HCT116 (cell line): ENCODE data around the gene PTPN21.

ENCODE experiments used
- EZH2 ChIP-seq: fragments of 200-600 bp; sonication (generic); IDR thresholded peaks from 2 replicates; pipeline ENCODE4 v1.6.1; 2017; ENCODE audit warnings: antibody characterized with exemption, mixed run types
- FOSL1 ChIP-seq: IDR thresholded peaks from 2 replicates; pipeline ENCODE4 v1.6.1; 2012; ENCODE audit warnings: low read depth
- POLR2A ChIP-seq: IDR thresholded peaks from 2 replicates; pipeline ENCODE4 v1.7.0; 2011; ENCODE audit warnings: borderline replicate concordance; ENCODE audit not compliant: insufficient read depth, insufficient read length; ENCODE audit errors: extremely low read depth
- POLR2AphosphoS5 ChIP-seq: IDR thresholded peaks from 2 replicates; pipeline ENCODE4 v1.6.1; 2011; ENCODE audit warnings: mild to moderate bottlenecking, low read depth, low read length, moderate library complexity
- RAD21 ChIP-seq: IDR thresholded peaks from 2 replicates; pipeline ENCODE4 v1.6.1; 2012; ENCODE audit warnings: low read depth, mild to moderate bottlenecking
- ZFX ChIP-seq: fragments of 450-650 bp; IDR thresholded peaks from 2 replicates; pipeline ENCODE4 v1.6.1; 2017
- ZNF274 ChIP-seq: fragments of 200-500 bp; sonication (Bioruptor generic); IDR thresholded peaks from 2 replicates; pipeline ENCODE4 v1.6.1; 2014; ENCODE audit warnings: mild to moderate bottlenecking, low read depth, low read length, inconsistent platforms
- TF ChIP-seq, protein P1 (sequence below): IDR thresholded peaks from 2 replicates; pipeline ENCODE4 v1.6.1; 2012
- TF ChIP-seq, protein P2 (sequence below), 3 experiments: fragments of 200-600 bp in 1 of 3; sonication (generic) in 1 of 3; IDR thresholded peaks in 2 of 3; conservative IDR thresholded peaks in 1 of 3; 2 replicates each; pipeline ENCODE4 v1.5.1; 2012 to 2017; ENCODE audit warnings: low read depth in 2 of 3, low read length in 2 of 3, antibody characterized with exemption in 1 of 3, borderline replicate concordance in 1 of 3, control low read depth in 1 of 3, mild to moderate bottlenecking in 1 of 3, mixed read lengths in 1 of 3, mixed run types in 1 of 3, moderate library complexity in 1 of 3; ENCODE audit not compliant: insufficient read depth in 1 of 3
- TF ChIP-seq, protein P3 (sequence below): IDR thresholded peaks from 2 replicates; pipeline ENCODE4 v1.6.1; 2012; ENCODE audit warnings: low read depth

DNA sequence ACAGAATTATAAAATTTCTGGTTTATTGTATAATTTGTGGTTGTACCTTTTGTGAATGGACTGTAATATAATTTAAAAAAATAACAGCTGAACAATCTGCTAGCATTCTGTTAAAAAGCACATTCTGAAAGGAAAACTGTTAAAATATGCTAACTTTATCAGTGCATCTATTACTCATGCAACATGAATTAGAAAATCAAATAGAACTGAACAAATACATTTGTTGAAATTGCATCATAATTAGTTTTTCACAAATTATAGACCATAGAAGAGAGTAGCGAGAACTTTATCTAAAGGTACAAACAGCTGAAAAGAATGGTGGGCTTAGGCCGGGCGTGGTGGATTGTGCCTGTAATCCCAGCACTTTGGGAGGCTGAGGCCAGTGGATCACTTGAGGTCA lies 33.0 kb downstream of the PTPN21 start:
- TF ChIP-seq, protein P1, sequence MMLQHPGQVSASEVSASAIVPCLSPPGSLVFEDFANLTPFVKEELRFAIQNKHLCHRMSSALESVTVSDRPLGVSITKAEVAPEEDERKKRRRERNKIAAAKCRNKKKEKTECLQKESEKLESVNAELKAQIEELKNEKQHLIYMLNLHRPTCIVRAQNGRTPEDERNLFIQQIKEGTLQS = no peak
- TF ChIP-seq POLR2A (no peak), POLR2AphosphoS5 (no peak), ZNF274 (no peak), EZH2 (no peak), RAD21 (no peak), FOSL1 (no peak), ZFX (no peak)
- TF ChIP-seq, protein P2, sequence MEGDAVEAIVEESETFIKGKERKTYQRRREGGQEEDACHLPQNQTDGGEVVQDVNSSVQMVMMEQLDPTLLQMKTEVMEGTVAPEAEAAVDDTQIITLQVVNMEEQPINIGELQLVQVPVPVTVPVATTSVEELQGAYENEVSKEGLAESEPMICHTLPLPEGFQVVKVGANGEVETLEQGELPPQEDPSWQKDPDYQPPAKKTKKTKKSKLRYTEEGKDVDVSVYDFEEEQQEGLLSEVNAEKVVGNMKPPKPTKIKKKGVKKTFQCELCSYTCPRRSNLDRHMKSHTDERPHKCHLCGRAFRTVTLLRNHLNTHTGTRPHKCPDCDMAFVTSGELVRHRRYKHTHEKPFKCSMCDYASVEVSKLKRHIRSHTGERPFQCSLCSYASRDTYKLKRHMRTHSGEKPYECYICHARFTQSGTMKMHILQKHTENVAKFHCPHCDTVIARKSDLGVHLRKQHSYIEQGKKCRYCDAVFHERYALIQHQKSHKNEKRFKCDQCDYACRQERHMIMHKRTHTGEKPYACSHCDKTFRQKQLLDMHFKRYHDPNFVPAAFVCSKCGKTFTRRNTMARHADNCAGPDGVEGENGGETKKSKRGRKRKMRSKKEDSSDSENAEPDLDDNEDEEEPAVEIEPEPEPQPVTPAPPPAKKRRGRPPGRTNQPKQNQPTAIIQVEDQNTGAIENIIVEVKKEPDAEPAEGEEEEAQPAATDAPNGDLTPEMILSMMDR (IDR thresholded peaks at IDR 0.05 in 2 of 3, conservative IDR thresholded peaks at IDR 0.05 in 1 of 3; ENCODE audit: borderline replicate concordance in 1 of 3, insufficient read depth in 1 of 3, low read depth in 2 of 3, low read length in 2 of 3) = no peak
- TF ChIP-seq, protein P3, sequence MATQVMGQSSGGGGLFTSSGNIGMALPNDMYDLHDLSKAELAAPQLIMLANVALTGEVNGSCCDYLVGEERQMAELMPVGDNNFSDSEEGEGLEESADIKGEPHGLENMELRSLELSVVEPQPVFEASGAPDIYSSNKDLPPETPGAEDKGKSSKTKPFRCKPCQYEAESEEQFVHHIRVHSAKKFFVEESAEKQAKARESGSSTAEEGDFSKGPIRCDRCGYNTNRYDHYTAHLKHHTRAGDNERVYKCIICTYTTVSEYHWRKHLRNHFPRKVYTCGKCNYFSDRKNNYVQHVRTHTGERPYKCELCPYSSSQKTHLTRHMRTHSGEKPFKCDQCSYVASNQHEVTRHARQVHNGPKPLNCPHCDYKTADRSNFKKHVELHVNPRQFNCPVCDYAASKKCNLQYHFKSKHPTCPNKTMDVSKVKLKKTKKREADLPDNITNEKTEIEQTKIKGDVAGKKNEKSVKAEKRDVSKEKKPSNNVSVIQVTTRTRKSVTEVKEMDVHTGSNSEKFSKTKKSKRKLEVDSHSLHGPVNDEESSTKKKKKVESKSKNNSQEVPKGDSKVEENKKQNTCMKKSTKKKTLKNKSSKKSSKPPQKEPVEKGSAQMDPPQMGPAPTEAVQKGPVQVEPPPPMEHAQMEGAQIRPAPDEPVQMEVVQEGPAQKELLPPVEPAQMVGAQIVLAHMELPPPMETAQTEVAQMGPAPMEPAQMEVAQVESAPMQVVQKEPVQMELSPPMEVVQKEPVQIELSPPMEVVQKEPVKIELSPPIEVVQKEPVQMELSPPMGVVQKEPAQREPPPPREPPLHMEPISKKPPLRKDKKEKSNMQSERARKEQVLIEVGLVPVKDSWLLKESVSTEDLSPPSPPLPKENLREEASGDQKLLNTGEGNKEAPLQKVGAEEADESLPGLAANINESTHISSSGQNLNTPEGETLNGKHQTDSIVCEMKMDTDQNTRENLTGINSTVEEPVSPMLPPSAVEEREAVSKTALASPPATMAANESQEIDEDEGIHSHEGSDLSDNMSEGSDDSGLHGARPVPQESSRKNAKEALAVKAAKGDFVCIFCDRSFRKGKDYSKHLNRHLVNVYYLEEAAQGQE = no peak
